ENCODE data around the gene TEKTIP1. TPM values are rescaled to one million over a fixed set of nuclear protein-coding genes. Genes with fewer than 3 reads are reported as not detected.

The TEKTIP1 gene
- total RNA-seq (1.9 and 5.4 TPM in 2 replicates), polyA plus RNA-seq (4.0 and 5.9 TPM in 2 replicates)

DNA sequence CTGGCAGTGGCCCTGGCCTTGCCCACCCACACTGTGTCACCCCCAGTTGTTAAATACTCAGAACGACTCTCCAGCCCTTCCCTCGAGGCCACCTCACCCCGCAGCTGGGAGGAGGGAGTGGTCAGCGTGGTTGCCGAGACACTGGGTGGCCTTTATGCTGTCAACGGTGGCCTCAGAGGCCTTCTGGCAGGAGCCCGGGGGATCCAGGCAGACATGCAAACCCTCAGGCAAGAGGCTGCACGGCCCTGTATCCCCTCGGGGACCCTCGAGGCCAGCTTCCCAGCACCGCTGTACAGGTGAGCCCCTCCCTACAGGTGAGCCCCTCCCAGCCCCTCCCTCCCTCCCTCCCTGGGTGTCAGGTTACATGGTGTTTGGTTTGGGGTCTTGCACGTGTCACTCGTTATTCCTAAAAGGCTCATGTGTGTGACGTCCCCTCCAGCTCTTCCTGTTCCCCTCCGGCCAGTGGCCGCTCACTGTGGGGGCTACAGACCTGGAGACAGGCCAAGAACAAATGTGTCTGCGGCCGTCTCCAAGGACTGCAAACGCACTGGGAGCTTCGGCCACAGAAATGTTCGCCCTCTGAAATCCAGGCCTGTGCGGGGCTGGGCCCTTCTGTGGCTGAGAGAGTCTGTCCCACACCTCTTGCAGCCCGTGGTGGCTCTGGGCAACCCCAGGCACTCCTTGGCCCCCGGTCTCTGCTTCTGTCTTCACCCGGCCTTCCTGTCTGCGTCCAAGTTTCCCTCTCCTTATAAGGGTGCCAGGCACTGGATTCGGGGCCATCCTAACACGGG is at the start of gene TEKTIP1:
Gene TEKTIP1, plus strand, starts transcription at position 210 of the 791 bp plus-strand sequence. Its CDS starts 4 bp downstream, at position 214.
- no peaks in the 10 kb centered on the region for H3K27me3 ChIP-seq
- H3K9me3 ChIP-seq (ENCODE audit: low read depth) = no peaks in the 10 kb centered on the region
- H3K4me1 ChIP-seq (ENCODE audit: low read depth) = no peaks in the 10 kb centered on the region
- DNase-seq (ENCODE audit: low read depth in 1 of 2, low spot score in 1 of 2) = no peak
- TF ChIP-seq, protein P1, sequence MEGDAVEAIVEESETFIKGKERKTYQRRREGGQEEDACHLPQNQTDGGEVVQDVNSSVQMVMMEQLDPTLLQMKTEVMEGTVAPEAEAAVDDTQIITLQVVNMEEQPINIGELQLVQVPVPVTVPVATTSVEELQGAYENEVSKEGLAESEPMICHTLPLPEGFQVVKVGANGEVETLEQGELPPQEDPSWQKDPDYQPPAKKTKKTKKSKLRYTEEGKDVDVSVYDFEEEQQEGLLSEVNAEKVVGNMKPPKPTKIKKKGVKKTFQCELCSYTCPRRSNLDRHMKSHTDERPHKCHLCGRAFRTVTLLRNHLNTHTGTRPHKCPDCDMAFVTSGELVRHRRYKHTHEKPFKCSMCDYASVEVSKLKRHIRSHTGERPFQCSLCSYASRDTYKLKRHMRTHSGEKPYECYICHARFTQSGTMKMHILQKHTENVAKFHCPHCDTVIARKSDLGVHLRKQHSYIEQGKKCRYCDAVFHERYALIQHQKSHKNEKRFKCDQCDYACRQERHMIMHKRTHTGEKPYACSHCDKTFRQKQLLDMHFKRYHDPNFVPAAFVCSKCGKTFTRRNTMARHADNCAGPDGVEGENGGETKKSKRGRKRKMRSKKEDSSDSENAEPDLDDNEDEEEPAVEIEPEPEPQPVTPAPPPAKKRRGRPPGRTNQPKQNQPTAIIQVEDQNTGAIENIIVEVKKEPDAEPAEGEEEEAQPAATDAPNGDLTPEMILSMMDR (IDR thresholded peaks at IDR 0.05; ENCODE audit: low read depth, low read length) = no peak
- H3K36me3 ChIP-seq = peaks cover 8% of the 10 kb centered on the region
- no peak within 1 kb of the TSS for H3K4me3 ChIP-seq
- peak within 1 kb of the TSS; percentile 51 for H3K27ac ChIP-seq

DNA sequence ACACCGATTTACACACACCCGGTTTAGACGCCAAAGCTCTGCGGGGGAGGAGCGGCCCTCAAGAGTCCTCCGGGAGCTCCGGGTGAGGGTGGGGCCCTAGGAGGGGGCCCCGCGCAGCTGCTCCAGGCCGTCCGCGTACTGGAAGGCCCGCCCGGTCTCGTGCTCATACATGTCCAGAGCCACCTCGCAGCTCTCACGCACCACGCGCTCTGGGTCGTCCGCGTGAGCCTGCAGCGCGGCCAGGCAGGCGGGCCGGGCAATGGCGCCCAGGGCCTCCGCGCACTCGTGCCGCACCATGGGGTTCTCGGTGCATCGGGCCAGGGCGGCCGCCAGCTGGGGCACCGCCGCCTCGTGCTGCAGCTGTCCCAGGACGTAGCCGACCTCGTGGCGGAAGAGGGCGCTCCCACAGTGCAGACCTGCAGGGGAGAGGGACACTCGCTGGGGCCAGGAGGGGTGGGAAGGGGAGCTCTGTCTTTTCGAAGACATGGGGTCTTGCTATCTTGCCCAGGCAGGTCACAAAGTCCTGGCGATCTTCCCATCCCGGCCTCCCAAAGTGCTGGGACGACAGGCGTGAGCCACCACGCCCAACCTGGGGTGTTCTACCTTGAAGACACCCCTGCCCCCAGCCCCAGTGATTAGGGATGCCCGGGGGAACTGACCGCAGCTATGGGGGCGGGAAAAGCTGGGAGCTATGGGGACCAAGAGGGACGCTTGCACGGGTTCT is 47.4 kb upstream of the TEKTIP1 start:
- H3K4me3 ChIP-seq = no peak overlapping the region
- no peaks in the 10 kb centered on the region for H3K9me3 ChIP-seq (ENCODE audit: low read depth)
- DNase-seq (ENCODE audit: low read depth in 1 of 2, low spot score in 1 of 2) = no peak
- H3K27ac ChIP-seq = no peak overlapping the region
- TF ChIP-seq, protein P1 (IDR thresholded peaks at IDR 0.05; ENCODE audit: low read depth, low read length) = no peak
- no peaks in the 10 kb centered on the region for H3K27me3 ChIP-seq
- H3K36me3 ChIP-seq = peaks cover 8% of the 10 kb centered on the region
- H3K4me1 ChIP-seq (ENCODE audit: low read depth) = no peaks in the 10 kb centered on the region

DNA sequence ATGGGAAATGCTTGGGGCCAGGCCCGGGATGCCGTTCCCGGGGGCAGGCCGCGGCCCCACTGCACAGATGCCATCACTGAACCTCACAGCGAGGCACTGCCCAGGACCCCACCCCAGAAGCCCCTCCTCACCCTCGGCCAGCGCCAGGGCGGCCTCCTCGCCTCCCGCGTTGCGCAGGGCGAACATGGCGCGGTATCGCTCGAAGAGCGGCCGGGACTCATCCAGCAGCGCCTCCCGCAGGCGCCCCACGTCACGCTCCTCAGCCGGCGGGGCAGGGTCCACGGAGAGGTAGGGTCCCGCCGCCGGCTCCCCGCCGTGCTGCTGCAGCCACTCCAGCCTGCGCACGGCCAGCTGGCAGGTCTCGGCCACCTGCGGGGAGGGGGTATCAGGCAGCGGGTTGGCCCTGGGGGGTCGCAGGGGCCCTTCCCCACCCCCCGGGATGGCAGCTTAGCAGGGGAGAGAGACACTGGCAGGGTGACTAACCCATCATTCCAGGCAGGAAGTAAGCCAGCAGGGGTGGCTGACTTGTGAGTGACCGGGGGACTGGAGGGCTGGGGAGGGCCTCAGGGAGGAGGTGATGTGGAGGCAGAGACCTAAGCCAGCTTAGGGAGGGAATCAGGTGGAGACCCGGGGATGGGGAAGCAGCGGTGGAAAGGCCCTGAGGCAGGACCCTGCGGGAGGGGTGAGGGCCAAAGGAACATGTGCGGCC is 46.7 kb upstream of the TEKTIP1 start:
- no peak overlapping the region for H3K27ac ChIP-seq
- no peak overlapping the region for H3K4me3 ChIP-seq
- H3K27me3 ChIP-seq = no peaks in the 10 kb centered on the region
- H3K9me3 ChIP-seq (ENCODE audit: low read depth) = no peaks in the 10 kb centered on the region
- TF ChIP-seq, protein P1 (IDR thresholded peaks at IDR 0.05; ENCODE audit: low read depth, low read length) = no peak
- H3K4me1 ChIP-seq (ENCODE audit: low read depth) = no peaks in the 10 kb centered on the region
- DNase-seq (ENCODE audit: low read depth in 1 of 2, low spot score in 1 of 2) = no peak
- H3K36me3 ChIP-seq = peaks cover 8% of the 10 kb centered on the region

DNA sequence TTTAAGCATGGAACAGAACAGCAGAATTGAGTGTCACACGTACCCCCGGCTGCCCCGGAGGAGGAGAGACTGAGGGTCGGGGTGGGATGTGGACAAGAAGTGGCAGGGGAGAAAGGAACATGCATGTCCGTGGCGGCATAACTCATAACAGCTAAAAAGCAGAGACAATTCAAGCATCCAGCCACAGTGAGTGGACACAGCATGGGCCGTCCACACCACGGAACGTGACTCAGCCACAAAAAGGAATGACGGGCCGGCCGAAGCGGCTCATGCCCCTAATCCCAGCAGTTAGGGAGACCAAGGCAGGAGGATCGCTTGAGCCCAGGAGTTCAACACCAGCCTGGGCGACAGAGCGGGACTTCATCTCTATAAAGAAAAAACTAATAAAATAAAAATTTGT is 46.1 kb upstream of the TEKTIP1 start:
- Histone ChIP-seq H3K4me1 (ENCODE audit: low read depth) (no peaks in the 10 kb centered on the region), H3K27ac (no peak overlapping the region), H3K9me3 (ENCODE audit: low read depth) (no peaks in the 10 kb centered on the region), H3K4me3 (no peak overlapping the region), H3K36me3 (peaks cover 8% of the 10 kb centered on the region), H3K27me3 (no peaks in the 10 kb centered on the region)
- TF ChIP-seq, protein P1 (IDR thresholded peaks at IDR 0.05; ENCODE audit: low read depth, low read length) = no peak
- DNase-seq (ENCODE audit: low read depth in 1 of 2, low spot score in 1 of 2) = no peak

DNA sequence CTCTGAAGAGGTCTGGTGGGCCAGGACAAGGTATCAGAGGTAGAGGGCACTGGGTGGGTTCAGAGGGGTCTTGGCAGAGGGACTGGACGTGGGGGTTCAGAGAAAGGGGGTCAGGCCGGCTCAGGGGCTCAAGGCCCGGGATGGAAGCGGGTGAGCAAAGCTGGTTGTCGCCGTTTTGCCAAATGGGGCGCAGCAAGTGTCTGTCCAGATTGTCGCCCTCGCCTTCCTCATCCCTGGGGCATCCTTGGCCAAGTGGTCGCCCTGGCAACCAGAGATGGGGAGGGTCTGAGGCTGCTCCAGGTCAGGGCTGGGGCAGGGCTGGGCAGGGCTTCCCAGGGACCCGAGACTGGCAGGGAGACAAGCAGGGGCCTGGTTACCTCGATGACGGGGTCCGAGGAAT is 45.3 kb upstream of the TEKTIP1 start:
- no peak overlapping the region for H3K4me3 ChIP-seq
- DNase-seq (ENCODE audit: low read depth in 1 of 2, low spot score in 1 of 2) = no peak
- no peaks in the 10 kb centered on the region for H3K9me3 ChIP-seq (ENCODE audit: low read depth)
- no peaks in the 10 kb centered on the region for H3K4me1 ChIP-seq (ENCODE audit: low read depth)
- H3K27ac ChIP-seq = no peak overlapping the region
- peaks cover 8% of the 10 kb centered on the region for H3K36me3 ChIP-seq
- no peaks in the 10 kb centered on the region for H3K27me3 ChIP-seq
- TF ChIP-seq, protein P1 (IDR thresholded peaks at IDR 0.05; ENCODE audit: low read depth, low read length) = no peak

Data from cardiac muscle cell (in vitro differentiated cells and primary cell).